Non-pigmented ciliary epithelial cell (primary cell): ENCODE measurements around the gene STS.

ENCODE experiments used
- DNase-seq: peaks from one replicate; pipeline ENCODE4 v3.0.0-alpha.2; 2010; ENCODE audit warnings: low read depth

Gene STS, protein sequence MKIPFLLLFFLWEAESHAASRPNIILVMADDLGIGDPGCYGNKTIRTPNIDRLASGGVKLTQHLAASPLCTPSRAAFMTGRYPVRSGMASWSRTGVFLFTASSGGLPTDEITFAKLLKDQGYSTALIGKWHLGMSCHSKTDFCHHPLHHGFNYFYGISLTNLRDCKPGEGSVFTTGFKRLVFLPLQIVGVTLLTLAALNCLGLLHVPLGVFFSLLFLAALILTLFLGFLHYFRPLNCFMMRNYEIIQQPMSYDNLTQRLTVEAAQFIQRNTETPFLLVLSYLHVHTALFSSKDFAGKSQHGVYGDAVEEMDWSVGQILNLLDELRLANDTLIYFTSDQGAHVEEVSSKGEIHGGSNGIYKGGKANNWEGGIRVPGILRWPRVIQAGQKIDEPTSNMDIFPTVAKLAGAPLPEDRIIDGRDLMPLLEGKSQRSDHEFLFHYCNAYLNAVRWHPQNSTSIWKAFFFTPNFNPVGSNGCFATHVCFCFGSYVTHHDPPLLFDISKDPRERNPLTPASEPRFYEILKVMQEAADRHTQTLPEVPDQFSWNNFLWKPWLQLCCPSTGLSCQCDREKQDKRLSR

GRCh38 chrX:7147413-7147977 is at the start of gene STS:
STS (plus strand) TSS chrX:7147712; CDS start chrX:7253200, 105,488 bp downstream.
- DNase-seq: no peak

- DNase-seq: no peak
These were observed 47.5 kb upstream of the STS start for GRCh38 chrX:7100022-7100421.

DNA sequence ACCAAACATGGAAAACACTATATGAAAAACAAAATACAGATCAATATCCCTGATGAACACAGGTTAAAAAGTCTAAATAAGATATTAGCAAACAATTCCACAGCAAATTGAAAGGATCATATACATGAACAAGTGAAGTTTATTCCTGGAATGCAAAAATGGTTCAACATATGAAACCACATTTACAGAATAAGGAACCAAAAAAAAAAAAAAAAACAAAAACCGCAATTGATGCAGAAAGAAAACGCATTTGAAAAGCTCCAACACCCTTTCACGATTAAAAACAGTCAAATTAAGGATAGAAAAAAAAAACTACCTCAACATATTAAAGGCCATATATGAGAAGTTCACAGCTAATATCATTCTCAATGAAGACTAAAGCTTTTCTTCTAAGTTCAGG is 45.4 kb upstream of the STS start:
- no peak for DNase-seq

DNA sequence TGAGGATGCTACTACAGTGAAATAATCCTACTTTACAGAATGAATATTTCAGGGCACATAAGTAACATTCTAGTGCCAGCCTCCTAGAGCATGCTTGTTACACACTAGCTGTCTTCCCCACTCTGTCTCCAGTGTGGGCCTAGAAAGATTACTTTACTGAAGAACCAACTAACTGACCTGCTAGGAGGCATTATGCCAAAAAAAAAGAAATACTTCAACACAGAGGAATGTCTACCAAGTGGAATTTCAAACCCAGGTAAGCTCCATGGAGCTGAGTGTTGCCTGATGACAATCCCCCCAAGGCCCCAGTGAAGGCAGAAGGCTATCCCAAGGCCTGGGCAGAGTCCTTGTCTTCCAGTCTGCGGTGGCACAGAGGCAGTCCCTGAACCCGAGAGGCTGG is 40.9 kb upstream of the STS start:
- no peak for DNase-seq

DNA sequence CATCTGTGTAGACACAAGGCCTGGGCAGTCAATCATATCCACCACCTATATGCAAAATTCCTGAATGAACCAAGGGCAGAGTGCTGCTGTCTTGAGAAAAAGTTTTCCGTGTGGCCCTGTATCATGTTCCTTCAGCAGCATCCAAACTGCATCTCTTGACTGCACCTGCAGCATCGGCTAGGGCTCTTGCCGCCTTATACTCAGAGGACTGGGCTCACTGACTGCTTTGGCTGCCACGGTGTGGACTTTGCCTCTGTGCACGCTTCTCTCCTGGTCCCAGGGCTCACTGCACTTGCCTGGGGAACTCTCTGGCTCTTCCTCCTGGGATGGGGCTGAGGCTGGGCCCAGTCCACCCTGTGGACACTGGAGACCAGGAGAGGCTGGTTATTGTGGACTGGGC is 39.5 kb upstream of the STS start:
- DNase-seq: no peak

DNA sequence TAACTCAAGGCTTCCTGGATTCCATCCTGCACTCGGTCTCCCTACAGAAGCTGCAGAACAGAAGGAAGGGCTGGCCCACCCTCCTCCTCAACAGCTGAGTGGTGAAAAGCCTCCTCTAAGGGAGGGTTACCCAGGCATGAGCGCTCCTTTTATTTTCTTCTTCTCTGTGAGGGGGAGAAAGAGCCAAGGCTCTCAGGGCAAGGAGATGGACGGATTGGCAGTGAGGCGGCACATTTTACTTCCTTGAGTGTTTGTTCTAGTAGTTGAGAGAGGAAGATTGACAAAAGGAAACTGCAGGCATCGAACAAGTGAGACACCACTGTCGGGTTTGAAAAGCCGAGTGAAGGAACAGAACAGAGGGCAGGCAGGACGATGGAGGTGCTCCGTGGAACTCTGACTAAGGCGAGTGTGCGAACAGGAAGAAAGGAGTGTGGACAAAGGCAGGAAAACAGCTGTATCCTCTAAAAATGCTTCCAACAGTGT is 38.4 kb upstream of the STS start:
- no peak for DNase-seq

GRCh38 chrX:7109838-7110793 is 37.4 kb upstream of the STS start:
- DNase-seq: no peak

- no peak for DNase-seq
These were observed 36.7 kb upstream of the STS start for GRCh38 chrX:7110821-7111276.

DNA sequence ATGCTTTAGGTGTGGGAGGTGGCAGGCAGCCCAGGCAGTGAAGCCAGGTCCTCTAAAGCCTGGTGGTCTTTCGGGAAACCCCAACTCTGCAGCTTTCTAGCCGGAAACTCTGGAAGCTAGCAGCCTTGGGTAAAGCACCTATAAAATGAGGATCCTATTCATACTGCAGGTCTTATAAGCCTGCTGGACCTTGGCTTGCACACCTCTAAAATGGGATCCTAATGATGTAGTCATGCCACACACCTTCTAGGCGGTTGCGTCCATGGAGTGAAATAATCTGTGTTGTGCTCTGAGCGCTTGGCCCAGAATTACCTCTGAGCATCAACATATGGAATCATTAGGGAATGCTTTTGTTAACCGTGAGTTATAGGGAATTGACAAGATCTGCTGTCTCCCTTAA is 36.0 kb upstream of the STS start:
- no peak for DNase-seq

DNA sequence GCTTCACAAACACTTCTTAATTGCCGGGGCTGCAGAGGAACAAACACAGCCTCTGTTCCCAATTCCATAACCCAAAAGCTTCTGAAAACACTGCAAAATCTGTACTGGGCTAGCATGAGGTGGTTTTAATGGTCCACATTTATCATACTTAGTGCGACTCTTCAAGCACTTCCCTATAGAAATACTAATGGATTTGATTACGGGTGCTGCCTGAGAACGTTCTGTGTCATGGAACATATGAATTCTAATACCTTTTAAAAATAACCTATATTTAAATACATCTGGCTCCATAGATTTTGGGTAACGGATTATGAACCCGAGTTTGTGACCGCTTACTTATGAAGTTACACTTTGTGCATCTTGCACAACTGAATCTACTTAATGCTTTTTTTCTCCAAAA is 35.4 kb upstream of the STS start:
- no peak for DNase-seq

DNA sequence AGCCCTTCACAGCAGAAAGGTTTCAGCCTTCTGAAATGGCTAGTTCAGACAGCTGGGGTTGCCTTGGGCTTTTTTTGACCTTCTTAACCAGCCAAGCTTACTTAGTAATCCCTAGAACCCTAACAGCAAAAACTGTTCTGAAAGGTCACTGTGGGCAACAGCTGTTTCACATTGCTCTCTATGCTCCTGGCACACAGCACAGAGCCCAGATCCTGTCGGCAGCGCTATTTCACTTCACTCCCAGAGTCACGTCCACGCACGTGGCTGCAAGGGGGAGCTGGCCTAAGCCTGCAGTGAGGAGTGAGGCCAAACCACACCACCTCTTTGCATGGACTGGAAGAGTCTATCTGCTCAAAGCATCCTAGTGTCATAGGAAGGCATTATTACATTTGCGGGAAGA is 32.0 kb upstream of the STS start:
- no peak for DNase-seq

DNA sequence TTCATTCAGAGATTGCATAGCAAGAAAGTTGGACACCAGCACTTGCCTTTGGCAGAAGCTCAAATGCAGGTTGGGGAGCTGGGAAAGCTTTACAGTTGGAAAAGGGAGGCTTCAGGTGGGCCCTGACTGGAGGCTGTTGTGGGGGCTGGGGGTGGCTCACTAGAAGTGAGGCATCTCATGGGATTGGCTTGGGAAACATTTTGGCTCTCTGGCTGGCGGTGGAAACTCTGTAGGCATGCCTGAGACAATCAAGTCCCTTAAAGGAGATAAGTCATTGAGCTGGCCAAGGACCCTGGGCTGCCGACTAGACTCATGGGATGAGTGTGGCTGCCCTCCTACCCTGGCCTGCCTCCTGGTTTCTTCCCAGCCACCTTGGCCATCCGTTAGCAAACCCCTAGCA is 31.4 kb upstream of the STS start:
- no peak for DNase-seq

GRCh38 chrX:7117587-7117986 is 29.9 kb upstream of the STS start:
- no peak for DNase-seq

- no peak for DNase-seq
These were observed 27.3 kb upstream of the STS start for GRCh38 chrX:7119950-7120877.

DNA sequence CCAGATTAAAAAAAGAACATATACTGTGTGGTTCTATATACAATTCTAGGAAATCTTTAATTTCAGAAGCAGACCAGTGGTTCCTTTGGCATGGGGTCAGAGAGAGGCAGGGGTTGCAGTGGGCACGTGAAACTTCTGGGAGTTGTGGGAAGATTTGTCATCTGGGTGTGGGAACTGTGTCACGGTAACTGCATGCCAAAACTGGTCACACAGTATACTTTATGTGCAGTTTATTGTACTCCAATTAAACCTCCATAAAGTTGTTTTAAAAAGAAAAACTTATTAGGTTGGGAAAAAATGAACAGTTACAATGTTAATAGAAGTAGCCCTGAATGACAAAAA is 26.7 kb upstream of the STS start:
- DNase-seq: no peak

DNA sequence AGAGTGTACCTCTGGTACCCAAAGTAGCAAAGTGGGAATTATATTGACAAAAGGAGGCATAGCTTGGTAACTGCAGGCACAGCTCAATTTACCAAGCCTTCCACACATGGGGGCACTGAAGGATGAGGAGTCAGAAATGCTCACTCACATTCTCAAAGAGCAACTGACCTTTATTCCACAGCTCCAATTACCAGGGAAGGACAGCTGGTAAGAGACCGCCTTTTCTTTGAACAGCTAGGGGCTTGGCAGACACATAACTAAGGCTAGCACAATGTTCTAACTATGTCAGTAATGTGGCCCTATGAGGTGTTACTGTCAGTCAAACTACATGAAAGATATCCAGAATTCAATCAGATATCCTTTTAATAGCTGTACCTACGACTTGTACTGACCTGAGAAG is 20.5 kb upstream of the STS start:
- no peak for DNase-seq

GRCh38 chrX:7131621-7132020 is 15.9 kb upstream of the STS start:
- no peak for DNase-seq

DNA sequence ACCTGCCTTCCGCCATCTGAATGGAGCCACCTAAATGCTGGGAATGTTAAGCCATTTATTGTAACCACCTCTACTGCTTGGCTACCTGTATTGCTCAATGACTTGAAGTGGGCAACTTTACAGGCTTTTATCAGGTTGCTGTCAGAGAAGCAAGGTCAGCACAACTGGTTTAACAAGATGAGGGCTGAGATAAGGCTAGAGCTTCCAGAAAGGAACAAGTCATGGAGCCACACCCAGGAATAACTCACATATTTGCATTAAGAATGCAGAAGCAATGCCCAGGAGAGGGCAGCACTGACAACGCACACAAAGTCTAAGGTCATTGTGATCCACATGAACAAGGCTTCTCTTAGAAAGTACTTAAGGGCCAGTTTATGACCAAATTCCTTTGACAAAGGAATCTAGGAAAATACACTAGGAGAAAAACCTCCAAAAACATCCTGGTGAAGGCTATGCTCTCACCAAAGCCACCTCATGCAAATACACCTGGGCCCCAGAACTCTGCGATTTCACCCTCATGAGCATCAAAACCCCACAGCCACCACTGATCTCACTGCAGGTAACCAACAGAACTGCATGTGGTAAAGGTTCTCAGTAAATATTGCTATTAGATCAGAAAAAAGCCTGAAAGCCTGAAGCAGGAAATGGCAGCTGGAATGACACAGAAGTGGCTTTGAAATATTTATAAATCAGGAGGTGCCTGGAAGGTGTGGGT is 15.0 kb upstream of the STS start:
- no peak for DNase-seq

GRCh38 chrX:7133050-7133440 is 14.5 kb upstream of the STS start:
- DNase-seq: no peak

DNA sequence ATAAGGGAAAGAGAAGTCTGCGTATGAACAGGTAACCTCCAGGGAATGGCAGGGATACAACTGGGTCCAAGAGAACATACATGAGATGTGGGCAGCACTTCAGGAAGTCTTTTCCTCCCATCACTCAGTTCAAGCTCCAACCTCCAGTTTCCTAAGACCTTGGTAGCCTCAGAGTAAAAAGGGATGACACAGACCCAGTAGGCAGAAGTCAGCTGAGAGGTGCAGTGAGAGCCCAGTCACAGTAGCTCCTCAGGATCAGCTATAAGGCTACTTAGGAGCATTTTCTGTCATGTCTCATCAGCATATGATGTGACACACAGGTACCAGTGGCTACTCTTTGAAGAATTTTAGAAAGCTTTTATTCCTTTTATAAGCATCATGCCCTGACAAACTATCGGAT is 12.5 kb upstream of the STS start:
- DNase-seq: no peak
